Forelimb muscle (tissue), 1 donor: ENCODE data around the gene PTCD2. TPM values are rescaled to one million over a fixed set of nuclear protein-coding genes. Genes with fewer than 3 reads are reported as not detected.
A peak's percentile ranks its signal among the peaks of the same experiment; 100 is the strongest.
"Not testable (repeated sequence)": the region's sequence is repeated elsewhere in the genome, so short reads cannot be mapped to it uniquely, and the experiment has no call there.

ENCODE experiments used
- DNase-seq: peaks from one replicate; pipeline ENCODE4 v3.0.0-alpha.2; 2013; ENCODE audit warnings: low read depth
- polyA plus RNA-seq: library from polyadenylated mRNA; unstranded; fragments of 120-200 nt; gene quantifications from one replicate; pipeline ENCODE4 v1.2.1, GENCODE V29; 2013; ENCODE audit not compliant: insufficient read length

PTCD2 gene
- polyA plus RNA-seq, 1 donor: 8.3 TPM

GRCh38 chr5:72298136-72298535 is 22.0 kb upstream of the PTCD2 start:
- not testable (repeated sequence) for DNase-seq

- DNase-seq: no peak
These were observed 21.5 kb upstream of the PTCD2 start for GRCh38 chr5:72298711-72299110.

GRCh38 chr5:72300590-72301339 is 19.4 kb upstream of the PTCD2 start:
- DNase-seq: no peak

- DNase-seq: no peak
These were observed 18.6 kb upstream of the PTCD2 start for GRCh38 chr5:72301557-72301956.

GRCh38 chr5:72302171-72302570 is 18.0 kb upstream of the PTCD2 start:
- no peak for DNase-seq

- DNase-seq: no peak
These were observed 14.7 kb upstream of the PTCD2 start for GRCh38 chr5:72305194-72306142.

GRCh38 chr5:72307573-72307967 is 12.6 kb upstream of the PTCD2 start:
- DNase-seq: no peak

GRCh38 chr5:72307968-72308852 is 12.0 kb upstream of the PTCD2 start:
- DNase-seq: peak; percentile 91

DNA sequence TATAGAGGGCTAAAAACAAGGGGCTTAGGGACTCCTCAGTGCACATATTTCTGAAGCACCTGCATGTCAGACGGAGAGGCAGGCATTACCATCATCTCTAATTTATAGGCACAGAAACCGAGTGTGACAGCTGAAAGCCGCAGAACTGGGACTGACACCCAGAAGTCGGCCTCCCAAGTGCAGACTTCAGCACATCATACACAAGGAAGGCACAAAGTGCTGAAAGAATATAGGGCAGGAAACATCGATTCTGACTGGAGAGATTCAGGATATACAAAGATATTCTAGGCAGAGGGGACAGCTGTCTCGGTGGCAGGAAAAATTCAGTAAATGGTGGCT is 11.4 kb upstream of the PTCD2 start:
- no peak for DNase-seq

DNA sequence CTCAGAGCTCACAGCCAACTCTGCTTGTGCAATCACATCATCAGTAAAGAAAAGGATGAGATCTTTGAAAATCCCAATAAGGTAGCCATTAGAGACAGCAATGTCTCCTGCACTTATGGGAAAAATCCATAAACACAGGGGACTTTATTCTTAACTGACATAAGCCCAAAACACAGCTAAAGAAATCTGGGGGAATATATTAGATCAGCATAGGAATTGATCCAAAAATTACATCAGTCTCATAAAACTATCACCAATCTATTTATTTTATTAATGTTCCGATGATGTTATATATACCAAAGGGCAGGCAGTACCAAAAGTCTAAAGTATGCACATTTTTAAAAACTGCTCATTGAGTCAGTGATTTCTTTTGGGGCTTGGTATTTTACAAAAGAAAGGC is 7.0 kb upstream of the PTCD2 start:
- DNase-seq: no peak

- DNase-seq: no peak
These were observed 5.5 kb upstream of the PTCD2 start for GRCh38 chr5:72314571-72315172.

DNA sequence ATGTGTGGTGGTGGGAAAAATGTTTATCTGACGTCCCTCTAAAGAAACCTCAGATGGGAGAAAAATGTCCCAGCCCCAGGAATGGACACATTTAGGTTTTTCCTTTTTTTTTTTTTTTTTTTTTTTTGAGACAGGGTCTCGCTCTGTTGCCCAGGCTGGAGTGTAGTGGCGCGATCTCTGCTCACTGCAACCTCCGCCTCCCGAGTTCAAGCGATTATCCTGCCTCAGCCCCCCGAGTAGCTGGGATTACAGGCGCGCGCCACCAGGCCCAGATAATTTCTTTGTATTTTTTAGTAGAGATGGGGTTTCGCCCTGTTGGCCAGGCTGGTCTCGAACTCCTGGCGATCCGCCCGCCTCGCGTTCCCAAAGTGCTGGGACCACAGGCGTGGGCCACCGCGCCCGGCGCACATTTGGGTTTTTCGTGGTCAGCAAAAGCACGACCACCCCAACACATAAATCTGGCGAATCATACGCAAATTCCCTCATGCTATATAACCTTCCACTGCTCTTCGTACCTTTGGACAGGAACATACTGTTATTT is 668 bp upstream of the PTCD2 start:
- not testable (repeated sequence) for DNase-seq

- no peak for DNase-seq
These were observed 4.1 kb downstream of the PTCD2 start for GRCh38 chr5:72324189-72324825.

GRCh38 chr5:72325566-72326305 is 5.6 kb downstream of the PTCD2 start:
- DNase-seq: no peak

DNA sequence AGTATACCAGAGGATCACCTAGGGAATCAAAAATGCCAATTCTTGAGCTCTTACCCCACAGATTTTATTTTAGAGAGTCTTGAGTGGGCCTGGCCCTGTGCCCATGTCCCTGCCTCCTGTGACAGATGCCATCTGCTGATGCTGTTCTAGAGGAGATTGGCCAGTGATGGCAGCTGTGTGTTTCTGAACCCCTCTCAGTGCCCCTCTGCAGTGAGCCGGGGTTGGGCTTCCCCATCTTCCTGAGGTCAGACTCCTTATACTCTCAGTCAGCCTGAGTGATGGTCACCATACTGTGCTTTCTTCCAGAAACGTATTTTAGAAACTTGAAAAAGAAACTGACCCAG is 6.1 kb downstream of the PTCD2 start:
- DNase-seq: no peak

DNA sequence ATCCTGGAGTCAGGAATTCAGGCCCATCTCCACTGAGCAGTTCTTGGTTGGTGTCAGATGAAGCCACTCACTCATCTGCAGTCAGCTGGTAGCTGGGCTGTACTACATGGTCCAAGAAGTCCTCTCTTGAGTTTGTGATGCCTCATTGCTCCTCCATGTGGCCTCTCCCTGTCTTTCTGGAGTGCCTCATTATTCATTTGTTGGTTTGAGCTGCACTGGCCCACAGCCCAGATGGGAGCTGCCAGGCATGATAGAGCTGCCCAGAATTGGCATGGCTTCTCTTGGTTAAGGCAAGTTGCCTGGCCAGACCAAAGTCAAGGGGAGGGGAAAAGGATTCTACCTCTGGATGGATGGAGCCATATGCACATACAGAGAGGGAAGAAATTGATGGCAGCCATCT is 8.0 kb downstream of the PTCD2 start:
- DNase-seq: no peak

- DNase-seq: no peak
These were observed 10.5 kb downstream of the PTCD2 start for GRCh38 chr5:72330712-72331111.

DNA sequence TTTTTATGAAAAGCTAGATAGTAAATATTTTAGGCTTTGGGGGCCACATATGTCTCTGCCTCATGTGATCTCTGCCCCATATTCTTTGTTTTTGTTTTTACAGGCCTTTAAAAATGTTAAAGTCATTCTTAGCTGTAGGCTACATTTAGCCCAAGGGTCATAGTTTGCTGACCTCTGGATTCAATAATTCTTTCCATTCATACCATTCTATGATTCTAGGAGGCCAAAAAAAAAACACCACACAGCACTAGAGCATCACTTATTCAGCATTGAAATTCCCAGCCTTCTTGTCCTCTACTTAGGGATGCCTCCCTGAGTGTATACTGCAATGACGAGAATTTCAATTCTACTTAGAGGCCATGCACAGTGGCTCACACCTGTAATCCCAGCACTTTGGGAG is 17.0 kb downstream of the PTCD2 start:
- DNase-seq: no peak

DNA sequence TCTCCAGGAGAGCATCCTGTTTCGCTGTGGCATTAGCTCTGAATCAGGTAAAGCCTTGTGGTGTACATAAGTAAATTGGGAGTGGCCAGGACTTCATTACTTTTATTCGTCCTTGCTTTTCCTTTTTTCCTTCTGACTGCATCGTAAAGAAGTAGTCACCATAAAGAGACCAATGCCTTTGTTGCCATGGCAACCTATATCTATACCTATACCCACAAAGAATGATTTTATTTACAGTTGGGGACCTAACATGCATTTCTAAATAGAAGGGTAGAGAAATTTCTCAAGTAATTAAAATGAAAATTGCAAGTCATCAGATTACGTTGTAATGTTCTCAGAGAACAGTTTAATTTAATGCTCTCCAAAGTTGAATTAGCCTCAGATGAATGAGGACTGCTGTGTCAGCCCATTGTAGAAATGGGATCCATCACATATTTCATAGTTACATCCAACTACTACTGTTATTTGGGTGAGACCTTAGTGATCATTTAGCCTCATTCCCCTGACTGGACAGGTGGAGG is 18.6 kb downstream of the PTCD2 start:
- DNase-seq: no peak

DNA sequence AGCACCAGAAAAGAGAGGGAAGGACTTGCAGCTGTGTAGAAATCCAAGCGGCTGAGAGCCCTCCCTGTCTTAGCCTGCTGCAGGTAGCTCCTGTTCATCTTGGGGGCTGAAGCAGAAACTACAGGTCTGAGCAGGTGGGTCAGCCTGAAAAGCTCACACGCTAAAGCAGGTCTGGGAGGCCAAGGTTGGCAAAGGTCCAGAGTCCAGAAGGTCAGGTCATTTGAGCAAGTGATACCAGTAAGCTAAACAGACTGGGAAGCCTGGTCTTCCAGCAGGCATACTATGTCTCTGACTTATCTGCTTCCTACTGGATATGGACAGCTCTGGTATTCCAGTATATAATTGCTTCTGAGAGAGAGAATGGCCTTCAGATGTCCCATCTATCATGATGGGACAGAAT is 26.2 kb downstream of the PTCD2 start:
- DNase-seq: no peak
